HG03521 (cell line): ENCODE results near the gene NUBP1.
"Not testable (repeated sequence)": the region's sequence is repeated elsewhere in the genome, so short reads cannot be mapped to it uniquely, and the experiment has no call there.

Experiments used
- ATAC-seq: cut with Tn5 transposase; IDR thresholded peaks from one replicate; pipeline ENCODE4 v1.9.1; 2021; ENCODE audit warnings: mild to moderate bottlenecking, moderate library complexity; ENCODE audit not compliant: unreplicated experiment

Gene NUBP1

GRCh38 chr16:10750793-10751192 lies 7.2 kb downstream of the NUBP1 start:
- ATAC-seq: no peak

- no peak for ATAC-seq
Observed at GRCh38 chr16:10751291-10751697, 7.7 kb downstream of the NUBP1 start.

GRCh38 chr16:10752843-10753523 lies 9.3 kb downstream of the NUBP1 start:
- no peak for ATAC-seq

GRCh38 chr16:10753670-10754069 lies 10.0 kb downstream of the NUBP1 start:
- ATAC-seq: no peak

GRCh38 chr16:10754941-10755340 lies 11.3 kb downstream of the NUBP1 start:
- no peak for ATAC-seq

GRCh38 chr16:10756574-10756973 lies 12.9 kb downstream of the NUBP1 start:
- ATAC-seq: no peak

- ATAC-seq: no peak
Observed at GRCh38 chr16:10760858-10761257, 17.2 kb downstream of the NUBP1 start.

- no peak for ATAC-seq
Observed at GRCh38 chr16:10761373-10761772, 17.7 kb downstream of the NUBP1 start.

GRCh38 chr16:10762336-10763016 lies 18.8 kb downstream of the NUBP1 start:
- ATAC-seq: no peak

GRCh38 chr16:10763456-10763855 lies 19.8 kb downstream of the NUBP1 start:
- ATAC-seq: no peak

- no peak for ATAC-seq
Observed at GRCh38 chr16:10765772-10766171, 22.1 kb downstream of the NUBP1 start.

- no peak for ATAC-seq
Observed at GRCh38 chr16:10767127-10767526, 23.5 kb downstream of the NUBP1 start.

- ATAC-seq: no peak
Observed at GRCh38 chr16:10769381-10769780, 25.7 kb downstream of the NUBP1 start.

GRCh38 chr16:10770907-10771306 lies 27.3 kb downstream of the NUBP1 start:
- no peak for ATAC-seq

GRCh38 chr16:10776280-10776679 lies 32.6 kb downstream of the NUBP1 start:
- ATAC-seq: peak; percentile 86

- ATAC-seq: not testable (repeated sequence)
Observed at GRCh38 chr16:10776923-10777322, 33.3 kb downstream of the NUBP1 start.

- ATAC-seq: no peak
Observed at GRCh38 chr16:10777356-10777755, 33.7 kb downstream of the NUBP1 start.

GRCh38 chr16:10779908-10780307 lies 36.3 kb downstream of the NUBP1 start:
- not testable (repeated sequence) for ATAC-seq

- no peak for ATAC-seq
Observed at GRCh38 chr16:10780628-10781027, 37.0 kb downstream of the NUBP1 start.

GRCh38 chr16:10782628-10783027 lies 39.0 kb downstream of the NUBP1 start:
- ATAC-seq: no peak

- peak; percentile 56 for ATAC-seq
Observed at GRCh38 chr16:10787304-10787703, 43.7 kb downstream of the NUBP1 start.

GRCh38 chr16:10788630-10789029 lies 45.0 kb downstream of the NUBP1 start:
- not testable (repeated sequence) for ATAC-seq

- no peak for ATAC-seq
Observed at GRCh38 chr16:10791048-10791447, 47.4 kb downstream of the NUBP1 start.
